HepG2 (cell line): ENCODE data around the gene TULP3. TPM values are rescaled to one million over a fixed set of nuclear protein-coding genes. Genes with fewer than 3 reads are reported as not detected.

Experiments used
- ATAC-seq: fragments of 200-7000 bp; cut with Tn5 transposase; 3 replicates; pipeline ENCODE4 v1.9.1; 2020; ENCODE audit warnings: mild to moderate bottlenecking, moderate library complexity
- BruUV-seq: library from RNA; stranded (reverse); fragments of 400-500 nt; replicated peaks from 2 replicates; lab custom pipeline; 2021; lab: Mats Ljungman, UMichigan
- CTCF ChIA-PET: fragments of 300-600 bp; formaldehyde crosslinking; extraction: SDS; loops from one replicate; lab custom pipeline; 2021; ENCODE audit warnings: low total read pairs, inconsistent platforms, low intra/inter-chr PET ratio; lab: Yijun Ruan, JAX
- POLR2A ChIA-PET: fragments of 350-600 bp; sonication (Branson Sonifier 250); formaldehyde crosslinking; loops from one replicate; lab custom pipeline; 2020; ENCODE audit warnings: antibody characterized with exemption, inconsistent platforms; lab: Yijun Ruan, JAX
- DNase-seq: peaks from one replicate; pipeline ENCODE4 v3.0.0-alpha.2; 2015; ENCODE audit warnings: low spot score
- FAIRE-seq: peaks from 3 replicates; lab custom pipeline; 2011; peaks lifted over from hg19 to GRCh38; lab: Jason Lieb, UNC
- H2AFZ ChIP-seq: one replicate; pipeline ENCODE4 v1.6.1; 2011; ENCODE audit warnings: low read length, inconsistent platforms
- H3K27ac ChIP-seq: fragments of 300-600 bp; 3 replicates; pipeline ENCODE4 v1.8.0; 2011; ENCODE audit warnings: mixed run types, mild to moderate bottlenecking, mixed read lengths, low read length, inconsistent platforms; ENCODE audit not compliant: insufficient read depth; ENCODE audit errors: extremely low read length
- H3K27me3 ChIP-seq, 2 experiments: fragments of 200-600 bp in 1 of 2; 2 replicates in 1 of 2; 3 replicates in 1 of 2; pipeline versions ENCODE4 v1.6.0 to v1.8.0; 2011; ENCODE audit warnings: low read length in 2 of 2, mild to moderate bottlenecking in 2 of 2, moderate library complexity in 2 of 2, inconsistent platforms in 1 of 2; ENCODE audit not compliant: insufficient read depth in 2 of 2, control insufficient read depth in 1 of 2
- H3K36me3 ChIP-seq, 2 experiments: fragments of 200-600 bp in 1 of 2; replicated peaks in 1 of 2; 2 replicates in 1 of 2; 3 replicates in 1 of 2; pipeline versions ENCODE4 v1.5.1 to v1.8.0; 2011; ENCODE audit warnings: low read length in 2 of 2, inconsistent platforms in 1 of 2; ENCODE audit not compliant: insufficient read depth in 2 of 2, control insufficient read depth in 1 of 2
- H3K4me1 ChIP-seq: 2 replicates; pipeline ENCODE4 v1.5.1; 2012; ENCODE audit warnings: low read length, inconsistent platforms; ENCODE audit not compliant: insufficient read depth
- H3K4me2 ChIP-seq: 2 replicates; pipeline ENCODE4 v1.6.0; 2011; ENCODE audit warnings: low read depth, low read length, inconsistent platforms
- H3K4me3 ChIP-seq, 3 experiments: fragments of 200-600 bp in 1 of 3; sonication (generic), shearing (Covaris generic) in 1 of 3; replicated peaks in 1 of 3; 2 replicates each; pipeline ENCODE4 v1.5.1; 2011 to 2016; ENCODE audit warnings: low read length in 3 of 3, inconsistent platforms in 2 of 3, low read depth in 2 of 3, mild to moderate bottlenecking in 2 of 3, control low read depth in 1 of 3, mixed read lengths in 1 of 3; ENCODE audit not compliant: insufficient read depth in 1 of 3
- H3K79me2 ChIP-seq: one replicate; pipeline ENCODE4 v1.6.1; 2011; ENCODE audit warnings: low read length, inconsistent platforms; ENCODE audit not compliant: insufficient read depth
- H3K9ac ChIP-seq: 2 replicates; pipeline ENCODE4 v1.6.0; 2011; ENCODE audit warnings: mild to moderate bottlenecking, low read depth, low read length, inconsistent platforms; ENCODE audit not compliant: insufficient read depth
- H3K9me3 ChIP-seq: 2 replicates; pipeline ENCODE4 v1.5.1; 2012; ENCODE audit warnings: mild to moderate bottlenecking, low read length
- H4K20me1 ChIP-seq: 2 replicates; pipeline ENCODE4 v1.6.0; 2011; ENCODE audit warnings: inconsistent platforms, mild to moderate bottlenecking, low read length, moderate library complexity; ENCODE audit not compliant: insufficient read depth
- CTCF ChIP-seq: sonication (generic); formaldehyde crosslinking; IDR thresholded peaks from 2 replicates; pipeline ENCODE4 v1.5.0; 2020; ENCODE audit warnings: mild to moderate bottlenecking, missing genetic modification reagents, moderate library complexity
- DDIT3 ChIP-seq: sonication (generic); formaldehyde crosslinking; IDR thresholded peaks from 2 replicates; pipeline ENCODE4 v1.4.0; 2020; ENCODE audit warnings: mild to moderate bottlenecking, missing genetic modification reagents
- EZH2 ChIP-seq: conservative IDR thresholded peaks from 2 replicates; pipeline ENCODE4 v1.6.1; 2012; ENCODE audit warnings: mild to moderate bottlenecking, low read depth, low read length, moderate library complexity
- HOXA9 ChIP-seq: sonication (generic); formaldehyde crosslinking; IDR thresholded peaks from 2 replicates; pipeline ENCODE4 v1.8.1; 2022; ENCODE audit warnings: missing genetic modification reagents, mild to moderate bottlenecking, moderate library complexity, borderline replicate concordance
- NBN ChIP-seq: fragments of 450-650 bp; conservative IDR thresholded peaks from 2 replicates; pipeline ENCODE4 v1.6.1; 2017
- STAG1 ChIP-seq: sonication (generic); formaldehyde crosslinking; IDR thresholded peaks from 2 replicates; pipeline ENCODE4 v1.4.0; 2020; ENCODE audit warnings: missing genetic modification reagents
- UBTF ChIP-seq: sonication (generic); formaldehyde crosslinking; IDR thresholded peaks from 2 replicates; pipeline ENCODE4 v1.4.0; 2020; ENCODE audit warnings: mild to moderate bottlenecking, missing genetic modification reagents
- ZMAT5 ChIP-seq: sonication (generic); formaldehyde crosslinking; IDR thresholded peaks from 2 replicates; pipeline ENCODE4 v1.5.0; 2020; ENCODE audit warnings: mild to moderate bottlenecking, low read depth, missing genetic modification reagents, borderline replicate concordance
- ZNF256 ChIP-seq: sonication (generic); formaldehyde crosslinking; conservative IDR thresholded peaks from 2 replicates; pipeline ENCODE4 v1.4.0; 2020; ENCODE audit warnings: missing genetic modification reagents
- ZNF333 ChIP-seq: sonication (generic); formaldehyde crosslinking; IDR thresholded peaks from 2 replicates; pipeline ENCODE4 v1.4.0; 2020; ENCODE audit warnings: mild to moderate bottlenecking, missing genetic modification reagents, borderline replicate concordance
- ZNF337 ChIP-seq: sonication (generic); formaldehyde crosslinking; IDR thresholded peaks from 2 replicates; pipeline ENCODE4 v1.5.1; 2020; ENCODE audit warnings: missing genetic modification reagents, low read depth, mild to moderate bottlenecking, borderline replicate concordance
- ZNF570 ChIP-seq: sonication (generic); formaldehyde crosslinking; IDR thresholded peaks from 2 replicates; pipeline ENCODE4 v1.4.0; 2020; ENCODE audit warnings: mild to moderate bottlenecking, missing genetic modification reagents, borderline replicate concordance
- ZNF687 ChIP-seq: sonication (generic); formaldehyde crosslinking; IDR thresholded peaks from 2 replicates; pipeline ENCODE4 v1.5.1; 2020; ENCODE audit warnings: mild to moderate bottlenecking, missing genetic modification reagents, moderate library complexity
- ZNF878 ChIP-seq: sonication (generic); formaldehyde crosslinking; IDR thresholded peaks from 2 replicates; pipeline ENCODE4 v1.8.1; 2023; ENCODE audit warnings: mild to moderate bottlenecking, missing genetic modification reagents, moderate library complexity
- ZZZ3 ChIP-seq: sonication (generic); formaldehyde crosslinking; IDR thresholded peaks from 2 replicates; pipeline ENCODE4 v1.4.0; 2020; ENCODE audit warnings: missing genetic modification reagents, mild to moderate bottlenecking, borderline replicate concordance
- WGBS: methylation state at CpG from one replicate; pipeline ENCODE4 v1.1.6; 2017; ENCODE audit warnings: low lambda C conversion rate; 5-methylcytosine and 5-hydroxymethylcytosine counted together
- in situ Hi-C: cut with HindIII; loops from 2 replicates; pipeline ENCODE4 v1.10.0; 2017; ENCODE audit warnings: low pct_unique_long_range_greater_than_20kb; ENCODE audit not compliant: extremely low pct_ligation_motif_present
- intact Hi-C: fragments of 100-400 bp; cut with micrococcal nuclease; formaldehyde crosslinking; loops from one replicate; pipeline ENCODE4 v1.10.0; 2022; ENCODE audit not compliant: unreplicated experiment
- polyA plus RNA-seq, 8 experiments: library from polyadenylated mRNA; depleted of rRNA in 3 of 8; stranded (reverse) in 7 of 8; unstranded in 1 of 8; fragments of >200 nt; fragmentation: Illumina TruSeq in 4 of 8; extraction: Trizol in 4 of 8; gene quantifications; 2 replicates each; pipeline versions ENCODE4 v1.2.1 to v1.2.3, GENCODE V29; 2011 to 2016; ENCODE audit warnings: low read depth in 4 of 8, missing spikeins in 1 of 8, mixed read lengths in 1 of 8; ENCODE audit not compliant: insufficient read depth in 1 of 8
- total RNA-seq, 5 experiments: library from RNA; depleted of rRNA; stranded (reverse); fragments of >200 nt; fragmentation: Illumina TruSeq; extraction: Trizol; gene quantifications; 2 replicates each; pipeline ENCODE4 v1.2.3, GENCODE V29; 2016; ENCODE audit warnings: low read depth in 1 of 5

The TULP3 gene
- total and polyA plus RNA-seq, 2 of the 13 experiments (the other 11 are each of a cell fraction or from before 2014, with no cell fraction given) = 11.2 to 13.2 TPM

- TF ChIP-seq ZNF333 (CRISPR knock-in tag) (no peak), HOXA9 (CRISPR knock-in tag) (no peak), ZMAT5 (no peak), ZNF337 (CRISPR knock-in tag) (no peak)
Observed at GRCh38 chr12:2851931-2852330, 38.8 kb upstream of the TULP3 start (continued).

GRCh38 chr12:2853626-2854025 is 37.1 kb upstream of the TULP3 start:
- Histone ChIP-seq H3K27me3 (no peaks in the 10 kb centered on the region), H3K36me3 (peaks cover 4 to 11% of the 10 kb centered on the region in 2 experiments), H3K4me3 (no peak overlapping the region), H3K9ac (no peak overlapping the region), H3K4me2 (no peak overlapping the region), H3K27ac (no peak overlapping the region), H4K20me1 (no peaks in the 10 kb centered on the region), H3K79me2 (no peaks in the 10 kb centered on the region), H3K9me3 (no peaks in the 10 kb centered on the region), H2AFZ (no peak overlapping the region), H3K4me1 (peaks cover 31% of the 10 kb centered on the region)
- CTCF ChIA-PET = interaction anchor here (1.3 kb wide), 1 partner anchor 91 kb away, joined by 5 read pairs; no protein-coding TSS in a partner anchor
- BruUV-seq = no TSS peak
- DNase-seq = peak; percentile 48
- WGBS = 35% methylated on average over 11 of the region's 11 CpGs
- POLR2A ChIA-PET = no interaction called here
- ATAC-seq = peak; percentile 60
- peak; percentile 75 for FAIRE-seq
- intact Hi-C loops (no loop called here), in situ Hi-C loops (no loop called here)
- TF ChIP-seq ZZZ3 (CRISPR knock-in tag) = no peak
- TF ChIP-seq ZNF687 (CRISPR knock-in tag) = peak; percentile 28; the same call in 1 of the 2 replicates
- no peak for TF ChIP-seq ZNF878
- TF ChIP-seq NBN = no peak
- no peak for TF ChIP-seq EZH2
- no peak for TF ChIP-seq UBTF (CRISPR knock-in tag)
- no peak for TF ChIP-seq ZNF256 (CRISPR knock-in tag)
- no peak for TF ChIP-seq ZNF570 (CRISPR knock-in tag)
- peak; percentile 56 for TF ChIP-seq STAG1 (CRISPR knock-in tag)
- TF ChIP-seq CTCF = peak; percentile 82
- TF ChIP-seq DDIT3 (CRISPR knock-in tag) = no peak
